ENCODE measurements around the gene NUDT15.

GRCh38 chr13:48028066-48028465, 9.5 kb upstream of the NUDT15 start:
- no peak for TF ChIP-seq RAD21 (conservative IDR thresholded peaks at IDR 0.05)
- TF ChIP-seq CTCF (IDR thresholded peaks at IDR 0.05; ENCODE audit: poor library complexity, severe bottlenecking) = no peak
- no peak for TF ChIP-seq EZH2 (IDR thresholded peaks at IDR 0.05; ENCODE audit: borderline replicate concordance, insufficient read depth, low read length, poor library complexity, severe bottlenecking)
- TF ChIP-seq POLR2AphosphoS5 (IDR thresholded peaks at IDR 0.05) = no peak
- TF ChIP-seq EP300 (conservative IDR thresholded peaks at IDR 0.05; ENCODE audit: poor library complexity, severe bottlenecking) = no peak
- no peak for TF ChIP-seq REST (IDR thresholded peaks at IDR 0.05; ENCODE audit: borderline replicate concordance)
- no peak for TF ChIP-seq SMC3 (conservative IDR thresholded peaks at IDR 0.05; ENCODE audit: poor library complexity)
